GM12865 (cell line): ENCODE results near the gene DNER.
"Not testable (repeated sequence)": the region's sequence is repeated elsewhere in the genome, so short reads cannot be mapped to it uniquely, and the experiment has no call there.

Experiments
- DNase-seq: peaks from one replicate; pipeline ENCODE4 v3.0.0; 2010; ENCODE audit warnings: low read depth
- H3K4me3 ChIP-seq: 2 replicates; pipeline ENCODE4 v1.5.1; 2011; ENCODE audit warnings: mild to moderate bottlenecking, low read depth, low read length, control low read depth
- TF ChIP-seq, protein P1 (sequence below): IDR thresholded peaks from 2 replicates; pipeline ENCODE4 v1.5.1; 2011; ENCODE audit warnings: low read length, control low read depth, low read depth, inconsistent platforms; ENCODE audit not compliant: insufficient read depth; ENCODE audit errors: missing control alignments

DNER gene

DNA sequence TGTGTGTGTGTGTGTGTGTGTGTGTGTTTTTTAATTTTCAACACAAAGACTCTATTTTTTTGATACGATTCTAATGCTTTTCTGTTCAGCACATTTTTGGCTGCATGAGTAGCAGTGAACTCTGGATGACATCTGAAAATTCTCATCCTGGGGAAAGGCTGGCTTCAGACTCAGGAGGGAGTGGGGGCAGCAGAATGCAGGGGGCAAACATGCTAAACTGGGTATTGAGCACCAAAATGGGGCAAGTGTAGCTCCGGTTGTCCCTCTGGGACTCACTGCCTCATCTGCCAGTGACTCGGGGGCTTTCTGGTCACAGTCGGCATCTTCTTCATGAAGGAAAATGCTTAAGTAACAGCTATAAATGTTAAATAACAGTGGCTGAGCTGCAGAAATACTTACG lies 326.5 kb downstream of the DNER start:
- no peak overlapping the region for H3K4me3 ChIP-seq
- TF ChIP-seq, protein P1, sequence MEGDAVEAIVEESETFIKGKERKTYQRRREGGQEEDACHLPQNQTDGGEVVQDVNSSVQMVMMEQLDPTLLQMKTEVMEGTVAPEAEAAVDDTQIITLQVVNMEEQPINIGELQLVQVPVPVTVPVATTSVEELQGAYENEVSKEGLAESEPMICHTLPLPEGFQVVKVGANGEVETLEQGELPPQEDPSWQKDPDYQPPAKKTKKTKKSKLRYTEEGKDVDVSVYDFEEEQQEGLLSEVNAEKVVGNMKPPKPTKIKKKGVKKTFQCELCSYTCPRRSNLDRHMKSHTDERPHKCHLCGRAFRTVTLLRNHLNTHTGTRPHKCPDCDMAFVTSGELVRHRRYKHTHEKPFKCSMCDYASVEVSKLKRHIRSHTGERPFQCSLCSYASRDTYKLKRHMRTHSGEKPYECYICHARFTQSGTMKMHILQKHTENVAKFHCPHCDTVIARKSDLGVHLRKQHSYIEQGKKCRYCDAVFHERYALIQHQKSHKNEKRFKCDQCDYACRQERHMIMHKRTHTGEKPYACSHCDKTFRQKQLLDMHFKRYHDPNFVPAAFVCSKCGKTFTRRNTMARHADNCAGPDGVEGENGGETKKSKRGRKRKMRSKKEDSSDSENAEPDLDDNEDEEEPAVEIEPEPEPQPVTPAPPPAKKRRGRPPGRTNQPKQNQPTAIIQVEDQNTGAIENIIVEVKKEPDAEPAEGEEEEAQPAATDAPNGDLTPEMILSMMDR: no peak
- DNase-seq: no peak

DNA sequence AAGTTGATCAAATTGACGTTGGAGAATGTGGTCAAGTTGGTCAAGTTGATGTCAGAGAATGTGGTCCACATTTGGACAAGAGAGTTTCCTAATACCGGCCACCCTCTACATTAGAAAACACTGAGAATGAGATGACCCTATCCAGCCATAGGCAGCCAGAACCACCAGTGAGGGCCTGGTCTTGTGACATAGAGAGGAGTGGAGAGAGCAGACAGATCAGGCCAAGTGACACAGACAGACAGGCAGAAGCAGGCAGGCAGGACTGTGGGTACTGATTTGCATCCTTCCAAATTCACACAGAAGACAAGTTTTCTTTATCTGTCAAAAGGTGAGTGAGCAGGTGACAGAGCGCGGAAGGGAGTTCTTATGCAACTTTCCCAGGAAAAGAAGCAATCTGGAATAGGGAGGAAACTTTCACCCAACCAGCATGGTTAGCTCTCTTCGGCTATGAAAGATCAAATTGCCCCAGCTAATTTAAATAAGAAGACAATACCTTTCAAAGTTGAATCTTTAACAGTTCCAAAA lies 334.2 kb downstream of the DNER start:
- no peak overlapping the region for H3K4me3 ChIP-seq
- TF ChIP-seq, protein P1: no peak
- DNase-seq: no peak

DNA sequence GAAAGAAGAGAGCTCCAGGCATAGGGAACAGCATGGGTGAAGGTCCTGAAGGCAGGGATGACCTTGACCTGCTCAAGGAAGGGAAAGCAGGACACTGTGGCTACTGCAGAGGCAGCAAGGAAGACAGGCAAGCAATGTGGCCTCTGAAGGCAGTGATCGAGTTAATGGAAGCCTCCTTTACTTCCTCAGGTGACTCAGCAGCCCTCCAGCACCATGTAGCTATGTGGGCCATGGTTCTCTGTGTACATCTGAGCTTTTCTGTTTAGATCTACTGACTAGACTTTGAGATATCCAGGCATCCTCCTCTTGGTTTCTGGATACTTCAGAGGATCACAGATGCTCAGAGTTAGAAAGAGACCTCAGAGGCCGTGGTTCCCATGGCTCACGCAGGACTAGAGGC lies 336.0 kb downstream of the DNER start:
- DNase-seq: no peak
- TF ChIP-seq, protein P1: no peak
- H3K4me3 ChIP-seq: no peak overlapping the region

DNA sequence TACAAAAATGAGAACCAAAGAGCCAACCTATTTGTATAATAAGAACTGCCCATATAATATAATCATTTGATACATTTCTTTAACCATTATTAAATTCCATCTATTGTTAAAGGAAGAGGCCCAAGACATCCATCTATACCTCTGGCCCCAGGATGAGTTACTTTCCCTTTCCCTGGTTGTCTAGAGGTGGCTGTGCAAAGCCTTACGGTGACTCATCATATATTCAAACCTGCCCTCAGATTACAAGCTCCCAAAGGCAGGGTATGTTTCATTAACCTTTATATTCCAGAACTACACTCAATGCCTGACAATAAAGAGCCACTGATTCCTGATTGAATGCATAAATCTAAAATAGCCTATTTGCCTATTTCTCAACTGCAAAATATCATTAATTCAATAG lies 337.5 kb downstream of the DNER start:
- TF ChIP-seq, protein P1: no peak
- DNase-seq: no peak

DNA sequence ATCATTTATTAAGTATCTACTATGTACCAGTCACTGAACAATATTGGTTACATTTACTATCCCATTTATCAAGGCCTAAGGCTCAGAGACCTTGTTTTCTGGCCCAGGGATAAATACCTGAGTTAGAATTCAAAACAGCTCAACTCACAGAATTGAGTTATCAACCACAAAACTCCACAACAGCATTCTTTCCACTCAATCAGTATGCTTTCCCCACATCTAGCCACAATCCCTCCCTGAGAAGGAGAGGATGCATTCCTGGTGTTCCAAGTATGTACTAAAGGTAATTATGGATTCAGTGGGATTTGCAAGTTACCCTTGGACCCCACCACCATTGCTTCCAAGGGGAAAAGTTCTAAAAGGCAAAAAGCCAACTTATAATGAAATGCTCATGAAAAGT lies 339.1 kb downstream of the DNER start:
- H3K4me3 ChIP-seq: no peak overlapping the region
- TF ChIP-seq, protein P1: no peak
- no peak for DNase-seq

More for the DNA sequence above, 337.5 kb downstream of the DNER start:
- H3K4me3 ChIP-seq: no peak overlapping the region

DNA sequence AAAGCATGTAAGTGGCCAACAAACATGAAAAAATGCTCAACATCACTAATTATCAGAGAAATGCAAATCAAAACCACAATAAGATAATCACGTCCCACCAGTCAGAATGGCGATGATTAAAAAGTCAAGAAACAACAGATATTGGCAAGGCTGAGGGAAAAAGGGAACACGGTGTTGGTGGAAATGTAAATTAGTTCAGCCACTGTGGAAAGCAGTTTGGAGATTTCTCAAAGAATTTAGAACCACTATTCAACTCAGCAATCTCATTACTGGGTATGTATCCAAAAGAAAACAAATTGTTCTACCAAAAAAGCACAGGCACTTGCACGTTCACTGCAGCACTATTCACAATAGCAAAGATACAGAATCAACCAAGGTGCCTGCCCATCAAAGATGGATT lies 341.0 kb downstream of the DNER start:
- not testable (repeated sequence) for H3K4me3 ChIP-seq, DNase-seq

DNA sequence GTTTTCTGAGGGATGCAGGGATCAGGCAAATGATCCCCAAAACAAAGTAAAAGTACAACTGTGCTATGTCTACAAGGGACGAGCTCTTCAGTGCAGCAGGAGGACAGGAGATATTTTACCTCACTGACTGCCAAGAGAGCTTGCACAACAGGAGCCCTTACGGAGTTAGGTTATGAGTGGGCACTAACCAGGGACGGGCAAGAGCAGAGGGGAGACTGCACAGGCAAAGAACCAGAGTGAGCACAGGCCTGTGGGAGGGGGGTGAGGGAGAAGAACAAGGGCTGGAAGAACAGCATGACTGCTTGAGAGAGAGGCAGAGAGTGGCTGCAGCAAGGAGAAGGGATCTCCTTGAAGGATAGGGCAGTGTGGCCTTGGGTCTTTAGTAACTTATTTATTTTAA lies 342.1 kb downstream of the DNER start:
- no peak overlapping the region for H3K4me3 ChIP-seq
- DNase-seq: no peak
- TF ChIP-seq, protein P1: no peak
